Measurements from ENCODE around the gene RNF114. TPM values are rescaled to one million over a fixed set of nuclear protein-coding genes. Genes with fewer than 3 reads are reported as not detected.

The RNF114 gene
- 69.9 to 78.6 TPM (median 73.5 TPM) in 5 replicates for total RNA-seq (2022; extraction: Qiagen RNA extraction)

GRCh38 chr20:49936153-49937026 lies at the start of gene RNF114:
Gene RNF114 (plus strand): TSS chr20:49936397. CDS start chr20:49936413, 16 bp downstream.

GRCh38 chr20:49915380-49916145 lies 20.6 kb upstream of the RNF114 start, which contains the start of gene SPATA2:
Gene SPATA2 (minus strand): TSS chr20:49915529. CDS start chr20:49908490, 7,039 bp downstream.

GRCh38 chr20:49982346-49983122 lies 46.3 kb downstream of the RNF114 start, which contains the start of gene SNAI1:
Gene SNAI1 (plus strand): TSS chr20:49982980. CDS start chr20:49983060, 80 bp downstream.

Other genes starting within 250 kb of the RNF114 start
- gene B4GALT5, start 222.5 kb upstream of the RNF114 start, total RNA-seq (2022; extraction: Qiagen RNA extraction): 48.8 to 65.6 TPM (median 60.1 TPM) in 5 replicates
- gene SLC9A8, start 123.6 kb upstream of the RNF114 start, total RNA-seq (2022; extraction: Qiagen RNA extraction): 7.0 to 9.8 TPM (median 9.0 TPM) in 5 replicates
- gene SPATA2, start 20.9 kb upstream of the RNF114 start, total RNA-seq (2022; extraction: Qiagen RNA extraction): 7.0 to 10.1 TPM (median 8.5 TPM) in 5 replicates
- 12.4 to 17.1 TPM (median 16.3 TPM) in 5 replicates for gene SNAI1, start 46.6 kb downstream of the RNF114 start, total RNA-seq (2022; extraction: Qiagen RNA extraction)
- gene UBE2V1, start 176.8 kb downstream of the RNF114 start, total RNA-seq (2022; extraction: Qiagen RNA extraction): 107 to 152 TPM (median 110 TPM) in 5 replicates
- 41.2 to 58.1 TPM (median 53.9 TPM) in 5 replicates for gene PEDS1, start 217.3 kb downstream of the RNF114 start, total RNA-seq (2022; extraction: Qiagen RNA extraction)